Measurements from ENCODE around the gene CD99L2.

DNA sequence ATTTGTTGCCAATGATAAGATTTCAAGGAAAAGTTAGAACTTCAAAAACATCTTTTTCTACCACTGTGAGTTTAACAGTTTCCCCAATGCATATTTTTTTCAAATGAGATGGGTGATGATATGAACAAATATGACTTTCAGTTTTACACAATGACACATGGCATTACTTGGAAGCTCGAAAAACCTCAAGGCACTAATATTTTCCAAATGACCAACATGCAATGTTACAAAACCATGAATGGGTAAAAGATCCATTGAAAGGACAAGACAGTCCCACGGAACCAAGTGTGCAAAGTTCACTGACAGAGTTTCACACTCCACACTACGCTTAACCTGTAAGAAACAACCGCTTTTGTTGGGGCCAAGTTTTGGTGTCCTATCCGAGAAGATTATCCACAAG is 84.5 kb downstream of the CD99L2 start:
- TF ChIP-seq, protein P1, sequence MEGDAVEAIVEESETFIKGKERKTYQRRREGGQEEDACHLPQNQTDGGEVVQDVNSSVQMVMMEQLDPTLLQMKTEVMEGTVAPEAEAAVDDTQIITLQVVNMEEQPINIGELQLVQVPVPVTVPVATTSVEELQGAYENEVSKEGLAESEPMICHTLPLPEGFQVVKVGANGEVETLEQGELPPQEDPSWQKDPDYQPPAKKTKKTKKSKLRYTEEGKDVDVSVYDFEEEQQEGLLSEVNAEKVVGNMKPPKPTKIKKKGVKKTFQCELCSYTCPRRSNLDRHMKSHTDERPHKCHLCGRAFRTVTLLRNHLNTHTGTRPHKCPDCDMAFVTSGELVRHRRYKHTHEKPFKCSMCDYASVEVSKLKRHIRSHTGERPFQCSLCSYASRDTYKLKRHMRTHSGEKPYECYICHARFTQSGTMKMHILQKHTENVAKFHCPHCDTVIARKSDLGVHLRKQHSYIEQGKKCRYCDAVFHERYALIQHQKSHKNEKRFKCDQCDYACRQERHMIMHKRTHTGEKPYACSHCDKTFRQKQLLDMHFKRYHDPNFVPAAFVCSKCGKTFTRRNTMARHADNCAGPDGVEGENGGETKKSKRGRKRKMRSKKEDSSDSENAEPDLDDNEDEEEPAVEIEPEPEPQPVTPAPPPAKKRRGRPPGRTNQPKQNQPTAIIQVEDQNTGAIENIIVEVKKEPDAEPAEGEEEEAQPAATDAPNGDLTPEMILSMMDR (conservative IDR thresholded peaks at IDR 0.05; ENCODE audit: low read length), result no peak
- no peak for TF ChIP-seq EZH2phosphoT487 (IDR thresholded peaks at IDR 0.05; ENCODE audit: borderline replicate concordance)

Measured in Loucy (cell line).